Sciatic nerve (tissue), 2 donors: Measurements from ENCODE around the gene ZNF668. TPM values are rescaled to one million over a fixed set of nuclear protein-coding genes. Genes with fewer than 3 reads are reported as not detected.

Source experiments
- ATAC-seq: fragments of 200-7000 bp; cut with Tn5 transposase; one replicate; pipeline ENCODE4 v1.9.1; 2020; ENCODE audit warnings: mild to moderate bottlenecking, moderate library complexity
- DNase-seq: peaks from one replicate; pipeline ENCODE4 v3.0.0-alpha.2; 2020; ENCODE audit warnings: low spot score
- intact Hi-C: fragments of 100-400 bp; cut with DNase I; formaldehyde crosslinking; loops from one replicate; pipeline ENCODE4 v1.14.2; 2022
- total RNA-seq: library from RNA; stranded (reverse); fragmentation: NEBNext Ultra II Directional; extraction: Animal tissue kit (Norgen Biotek cat#: 25700); gene quantifications from one replicate; pipeline ENCODE4 v1.2.1, GENCODE V29; 2021
- donor health status: DM: no; HTN: no; CAD: no.
- donor health status: DM: no; HTN: no; CAD: no.

Gene ZNF668
- total RNA-seq, 1 donor from 2014 or later, result 6.8 TPM

GRCh38 chr16:31071861-31072260 lies 2.2 kb downstream of the ZNF668 start:
- ATAC-seq (no peak), DNase-seq (no peak)
- intact Hi-C loops, result no loop called here

DNA sequence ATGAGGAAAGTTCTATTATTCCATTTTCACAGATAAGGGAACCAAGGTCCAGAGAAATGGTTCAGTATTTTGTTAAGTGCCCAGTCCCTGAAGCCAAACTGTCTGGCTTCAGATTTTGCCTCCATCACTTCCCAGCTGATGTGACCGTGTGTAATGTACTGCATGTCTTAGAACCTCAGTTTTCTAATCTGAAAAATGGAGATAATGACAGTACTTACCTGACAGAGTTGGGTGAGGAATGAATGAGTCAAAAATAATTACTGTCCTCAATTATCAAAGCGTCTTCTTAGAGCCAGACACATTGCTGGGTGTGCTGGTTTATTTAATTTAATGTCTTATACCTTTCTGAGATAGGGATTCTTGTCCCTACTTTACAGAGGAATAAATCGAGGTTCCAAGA lies 6.7 kb downstream of the ZNF668 start:
- ATAC-seq (no peak), DNase-seq (no peak)
- intact Hi-C loops, result no loop called here

GRCh38 chr16:31064882-31065461 lies 9.1 kb downstream of the ZNF668 start:
- DNase-seq, result no peak
- intact Hi-C loops, result no loop called here
- peak; percentile 90 for ATAC-seq

DNA sequence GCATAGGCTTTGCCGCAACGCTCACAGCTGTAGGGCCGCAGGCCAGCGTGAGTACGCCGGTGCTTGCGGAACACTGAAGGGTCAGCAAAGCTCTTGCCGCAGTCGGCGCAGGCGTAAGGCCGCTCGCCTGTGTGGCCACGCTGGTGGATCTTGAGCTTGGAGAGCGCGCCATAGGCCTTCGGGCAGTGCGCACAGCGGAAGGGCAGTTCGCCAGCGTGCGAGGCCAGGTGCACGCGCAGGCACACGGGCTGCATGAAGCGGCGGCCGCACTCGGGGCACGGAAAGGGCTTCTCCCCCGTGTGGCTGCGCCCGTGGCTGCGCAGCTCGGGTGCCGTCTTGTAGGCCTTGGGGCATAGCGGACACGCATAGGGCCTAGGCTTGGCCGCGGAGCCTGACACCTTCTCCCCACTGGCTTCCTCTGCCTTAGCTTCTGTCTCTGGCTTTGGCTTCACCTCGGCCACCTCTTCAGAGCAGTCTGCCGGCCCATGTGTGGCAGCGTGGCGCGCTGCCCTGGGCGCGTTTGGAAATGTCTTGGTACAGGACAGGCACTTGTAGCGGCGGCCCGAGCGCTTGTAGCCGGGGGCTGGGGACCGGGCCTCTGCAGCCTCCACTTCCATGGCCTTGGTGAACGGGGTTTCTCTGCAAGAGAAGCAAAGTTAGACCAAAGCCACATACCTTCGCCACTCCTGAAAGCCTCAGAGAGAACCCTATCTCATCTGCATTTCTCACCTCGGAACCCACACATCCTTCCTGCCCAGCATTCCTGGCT lies 10.0 kb downstream of the ZNF668 start:
- DNase-seq (no peak), ATAC-seq (no peak)
- intact Hi-C loops, result no loop called here

DNA sequence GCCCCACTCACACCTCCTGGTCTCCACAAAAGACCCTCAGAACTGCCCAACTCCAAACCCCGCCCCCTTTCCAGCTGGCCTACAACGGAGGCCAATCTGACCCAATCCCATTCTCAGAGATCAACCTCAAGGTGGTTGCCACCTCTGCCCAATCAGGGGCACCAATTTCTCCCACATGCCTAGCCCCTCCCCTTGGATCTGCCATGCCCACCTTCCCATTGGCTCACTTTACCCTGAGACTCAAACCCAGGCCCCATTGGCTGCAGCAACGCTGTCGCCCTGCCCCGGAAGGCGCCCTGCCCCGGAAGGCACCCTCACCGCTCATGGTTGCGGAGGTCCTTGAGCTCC lies 10.6 kb downstream of the ZNF668 start:
- intact Hi-C loops, result no loop called here
- no peak for ATAC-seq
- no peak for DNase-seq

DNA sequence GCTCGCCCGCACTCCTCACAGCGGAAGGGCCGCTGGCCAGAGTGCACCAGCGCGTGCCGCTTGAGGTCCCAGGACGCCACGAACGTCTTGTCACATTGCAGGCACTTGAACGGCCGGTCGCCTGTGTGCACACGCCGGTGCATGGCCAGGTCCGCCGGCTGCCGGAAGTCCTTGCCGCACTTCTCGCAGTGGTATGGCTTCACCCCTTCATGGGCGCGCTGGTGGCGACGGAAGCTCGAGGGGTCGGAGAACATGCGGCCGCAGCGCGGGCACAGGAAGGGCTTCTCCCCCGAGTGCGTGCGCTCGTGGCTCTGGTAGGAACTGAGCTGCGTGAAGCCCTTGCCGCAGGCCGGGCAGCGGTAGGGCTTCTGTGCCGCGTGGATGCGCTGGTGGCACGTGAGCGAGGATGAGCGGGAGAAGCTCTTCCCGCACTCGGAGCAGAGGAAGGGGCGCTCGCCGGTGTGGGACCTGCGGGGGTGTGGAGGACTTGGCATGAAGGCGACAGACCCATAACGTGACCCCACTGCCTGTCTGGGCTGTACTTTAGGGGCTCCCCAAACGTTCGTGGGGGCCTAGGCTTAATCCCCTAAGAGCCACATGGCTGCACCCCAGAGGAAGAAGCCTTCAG lies 12.1 kb downstream of the ZNF668 start:
- intact Hi-C loops, result no loop called here
- DNase-seq, result no peak
- ATAC-seq, result no peak

- DNase-seq (no peak), ATAC-seq (no peak)
- intact Hi-C loops, result no loop called here
Observed at GRCh38 chr16:31061126-31061812, 12.8 kb downstream of the ZNF668 start.

DNA sequence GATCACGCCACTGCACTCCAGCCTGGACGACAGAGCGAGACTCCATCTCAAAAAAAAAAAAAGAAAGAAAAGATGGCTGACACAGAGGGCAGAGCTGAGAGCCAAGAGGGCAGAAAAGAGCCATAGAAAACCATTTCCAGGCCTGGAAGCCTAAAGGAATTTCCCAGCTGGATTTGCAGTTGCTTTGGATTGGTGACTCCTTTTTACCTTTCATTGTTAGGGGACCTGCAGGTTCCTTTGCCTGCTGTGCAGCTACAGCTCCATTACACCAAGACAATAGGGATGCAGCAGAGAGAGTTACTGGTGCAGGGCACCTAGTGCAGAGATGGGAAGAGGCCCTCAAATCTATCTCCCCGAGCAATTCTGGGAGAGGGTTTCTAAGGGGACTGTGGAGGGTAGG lies 18.4 kb downstream of the ZNF668 start:
- intact Hi-C loops, result no loop called here
- DNase-seq (no peak), ATAC-seq (no peak)

DNA sequence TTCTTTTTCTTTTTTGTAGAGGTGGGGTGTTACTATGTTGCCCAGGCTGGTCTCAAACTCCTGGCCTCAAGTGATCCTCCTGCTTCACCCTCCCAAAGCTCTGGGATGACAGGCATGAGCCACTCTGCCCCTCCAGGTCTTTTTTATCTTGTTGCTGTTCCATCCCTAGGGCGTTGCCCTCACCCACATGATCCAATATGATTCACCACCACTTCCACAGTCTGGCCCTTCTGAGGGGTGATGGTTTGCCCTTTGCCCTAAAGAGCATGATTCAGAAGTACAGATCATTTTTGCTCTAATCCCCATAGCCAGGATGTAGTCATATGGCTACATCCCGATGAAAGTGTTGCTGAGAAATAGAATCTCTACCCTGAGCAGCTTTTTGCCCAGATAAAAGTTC lies 21.9 kb downstream of the ZNF668 start:
- DNase-seq (no peak), ATAC-seq (peak; percentile 30)
- intact Hi-C loops, result no loop called here

- ATAC-seq (no peak), DNase-seq (no peak)
- intact Hi-C loops, result no loop called here
Observed at GRCh38 chr16:31050280-31051030, 23.6 kb downstream of the ZNF668 start.

- ATAC-seq (no peak), DNase-seq (no peak)
- intact Hi-C loops, result no loop called here
Observed at GRCh38 chr16:31043898-31044481, 30.1 kb downstream of the ZNF668 start.

GRCh38 chr16:31043352-31043751 lies 30.7 kb downstream of the ZNF668 start:
- intact Hi-C loops, result no loop called here
- no peak for ATAC-seq
- DNase-seq, result no peak

- no peak for DNase-seq
- intact Hi-C loops, result no loop called here
- no peak for ATAC-seq
Observed at GRCh38 chr16:31042866-31043265, 31.2 kb downstream of the ZNF668 start.

- no peak for ATAC-seq
- intact Hi-C loops, result no loop called here
- DNase-seq, result no peak
Observed at GRCh38 chr16:31038993-31039392, 35.0 kb downstream of the ZNF668 start.

GRCh38 chr16:31036691-31037090 lies 37.3 kb downstream of the ZNF668 start:
- intact Hi-C loops, result no loop called here
- DNase-seq (no peak), ATAC-seq (no peak)

DNA sequence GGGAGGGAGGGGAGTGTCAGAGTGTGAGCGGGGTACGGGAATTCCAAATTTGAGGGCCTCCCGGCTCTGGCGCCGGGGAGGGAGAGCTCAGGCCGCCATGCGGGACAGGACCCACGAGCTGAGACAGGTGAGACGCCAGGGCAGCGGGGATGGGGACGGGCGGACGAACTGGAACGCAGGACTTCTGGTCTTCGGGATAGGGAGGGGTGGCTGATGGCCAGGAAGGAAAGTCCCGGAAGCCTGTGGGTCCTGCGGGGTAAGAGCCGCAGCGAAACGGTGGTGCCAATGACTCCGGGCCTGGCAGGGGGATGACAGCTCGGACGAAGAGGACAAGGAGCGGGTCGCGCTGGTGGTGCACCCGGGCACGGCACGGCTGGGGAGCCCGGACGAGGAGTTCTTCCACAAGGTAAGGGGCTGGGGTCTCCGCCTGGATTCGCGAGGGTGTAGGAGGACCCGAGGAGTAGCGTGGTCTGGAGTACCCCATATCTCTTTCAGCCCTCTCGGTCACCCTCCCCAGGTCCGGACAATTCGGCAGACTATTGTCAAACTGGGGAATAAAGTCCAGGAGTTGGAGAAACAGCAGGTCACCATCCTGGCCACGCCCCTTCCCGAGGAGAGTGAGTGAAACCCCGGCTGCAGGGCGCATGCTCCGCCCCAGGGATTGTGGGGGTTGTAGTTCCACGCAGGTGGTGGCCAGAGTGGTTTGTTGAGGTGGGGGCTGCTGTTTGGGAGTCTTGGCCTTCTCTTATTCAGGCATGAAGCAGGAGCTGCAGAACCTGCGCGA lies 40.1 kb downstream of the ZNF668 start:
- peak; percentile 96 for DNase-seq
- peak; percentile 91 for ATAC-seq
- intact Hi-C loops, result no loop called here

GRCh38 chr16:31032736-31033708 lies 41.0 kb downstream of the ZNF668 start, which contains the start of gene STX4:
Gene STX4 (plus strand): TSS chr16:31033558. CDS start chr16:31033806, 248 bp downstream.
- intact Hi-C loops, result no loop called here
- ATAC-seq, result peak; percentile 96
- DNase-seq, result peak; percentile 99
